DMS114 treated with DMSO at 0.1 percent for 48 hours (cell line): ENCODE measurements around the gene RNF168.
A peak's percentile ranks its signal among the peaks of the same experiment; 100 is the strongest.
"Not testable (repeated sequence)": the region's sequence is repeated elsewhere in the genome, so short reads cannot be mapped to it uniquely, and the experiment has no call there.

ENCODE experiments used
- DNase-seq: peaks from one replicate; lab custom pipeline; 2025; ENCODE audit not compliant: unreplicated experiment; lab: John Stamatoyannopoulos, UW

The RNF168 gene

GRCh38 chr3:196472286-196472685 is 31.3 kb downstream of the RNF168 start:
- no peak for DNase-seq

GRCh38 chr3:196471551-196471950 is 32.0 kb downstream of the RNF168 start:
- no peak for DNase-seq

GRCh38 chr3:196470182-196470581 is 33.4 kb downstream of the RNF168 start:
- not testable (repeated sequence) for DNase-seq

- no peak for DNase-seq
Measured at GRCh38 chr3:196463804-196464203, 39.8 kb downstream of the RNF168 start.

DNA sequence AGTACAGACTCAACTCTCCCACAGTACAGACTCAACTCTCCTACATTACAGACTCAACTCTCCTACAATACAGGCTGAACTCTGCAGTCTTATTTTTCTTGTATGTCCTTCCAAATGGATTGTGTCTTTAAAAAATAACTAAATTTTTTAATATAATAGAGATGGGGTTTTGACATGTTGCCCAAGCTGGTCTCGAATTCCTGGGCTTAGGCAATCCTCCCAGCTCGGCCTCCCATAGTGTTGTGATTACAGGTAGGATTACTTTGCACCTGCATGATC is 40.2 kb downstream of the RNF168 start:
- no peak for DNase-seq

DNA sequence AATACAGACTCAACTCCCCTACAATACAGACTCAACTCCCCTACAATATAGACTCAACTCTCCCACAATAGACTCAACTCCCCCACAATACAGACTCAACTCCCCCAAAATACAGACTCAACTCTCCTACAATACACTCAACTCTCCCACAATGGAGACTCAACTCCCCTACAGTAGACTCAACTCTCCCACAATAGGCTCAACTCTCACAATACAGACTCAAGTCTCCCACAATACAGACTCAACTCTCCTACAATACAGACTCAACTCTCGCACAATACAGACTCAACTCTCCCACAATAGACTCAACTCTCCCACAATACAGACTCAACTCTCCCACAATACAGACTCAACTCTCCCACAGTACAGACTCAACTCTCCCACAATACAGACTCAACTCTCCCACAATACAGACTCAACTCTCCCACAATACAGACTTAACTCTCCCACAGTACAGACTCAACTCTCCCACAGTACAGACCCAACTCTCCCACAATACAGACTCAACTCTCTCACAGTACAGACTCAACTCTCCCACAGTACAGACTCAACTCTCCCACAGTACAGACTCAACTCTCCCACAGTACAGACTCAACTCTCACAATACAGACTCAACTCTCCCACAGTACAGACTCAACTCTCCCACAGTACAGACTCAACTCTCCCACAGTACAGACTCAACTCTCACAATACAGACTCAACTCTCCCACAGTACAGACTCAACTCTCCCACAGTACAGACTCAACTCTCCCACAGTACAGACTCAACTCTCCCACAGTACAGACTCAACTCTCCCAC is 40.7 kb downstream of the RNF168 start:
- DNase-seq: not testable (repeated sequence)

DNA sequence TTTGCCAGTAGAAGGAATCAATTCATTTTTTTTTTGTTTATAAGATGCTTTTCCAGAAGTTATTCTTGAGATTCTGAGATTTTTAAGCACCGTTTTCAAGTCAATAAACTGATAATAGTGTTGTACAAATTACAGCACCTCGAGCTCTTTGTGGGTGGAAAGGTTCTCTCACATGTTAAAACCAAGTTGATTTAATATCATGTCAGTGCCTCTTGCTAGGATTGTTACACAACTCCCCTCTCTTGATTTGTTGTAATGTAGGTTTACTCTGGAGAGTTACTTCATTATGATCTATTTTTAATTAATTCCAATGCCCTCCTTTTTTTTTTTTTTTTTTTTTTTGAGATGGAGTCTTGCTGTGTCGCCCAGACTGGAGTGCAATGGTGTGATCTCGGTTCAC is 45.5 kb downstream of the RNF168 start:
- no peak for DNase-seq

DNA sequence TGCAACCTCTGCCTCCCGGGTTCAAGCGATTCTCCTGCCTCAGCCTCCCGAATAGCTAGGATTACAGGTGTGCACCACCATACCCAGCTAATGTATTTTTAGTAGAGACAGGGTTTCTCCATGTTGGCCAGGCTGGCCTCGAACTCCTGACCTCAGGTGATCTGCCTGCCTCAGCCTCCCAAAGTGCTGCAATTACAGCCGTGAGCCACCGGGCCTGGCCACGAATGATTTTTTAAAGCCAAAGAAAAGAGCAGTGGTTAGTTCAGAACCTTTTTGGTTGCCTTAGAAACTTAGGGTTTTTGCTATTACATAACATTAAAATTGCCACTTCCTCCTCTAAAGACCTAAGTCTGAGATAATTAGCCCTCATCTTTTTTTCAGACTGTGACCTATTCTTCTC is 46.1 kb downstream of the RNF168 start:
- not testable (repeated sequence) for DNase-seq

GRCh38 chr3:196454935-196455334 is 48.6 kb downstream of the RNF168 start:
- no peak for DNase-seq

GRCh38 chr3:196445391-196445790 is 58.2 kb downstream of the RNF168 start:
- not testable (repeated sequence) for DNase-seq

DNA sequence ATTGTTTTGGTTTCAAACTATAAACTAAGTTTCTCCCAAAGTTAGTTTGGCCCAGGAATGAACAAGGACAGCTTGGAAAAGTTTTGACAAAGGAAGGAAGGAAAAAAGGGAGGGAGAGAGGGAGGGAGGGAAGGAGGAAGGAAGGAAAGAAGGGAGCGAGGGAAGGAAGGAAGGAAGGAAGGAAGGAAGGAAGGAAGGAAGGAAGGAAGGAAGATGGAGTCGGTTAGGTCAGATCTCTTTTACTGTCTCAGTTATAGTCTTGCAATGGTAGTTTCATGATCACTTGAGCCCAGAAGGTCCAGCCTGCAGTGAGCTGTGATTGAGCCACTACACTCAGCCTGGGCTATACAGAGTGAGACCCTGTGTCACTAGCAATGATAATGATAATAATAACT is 59.1 kb downstream of the RNF168 start:
- no peak for DNase-seq

- no peak for DNase-seq
Measured at GRCh38 chr3:196440696-196441095, 62.9 kb downstream of the RNF168 start.

DNA sequence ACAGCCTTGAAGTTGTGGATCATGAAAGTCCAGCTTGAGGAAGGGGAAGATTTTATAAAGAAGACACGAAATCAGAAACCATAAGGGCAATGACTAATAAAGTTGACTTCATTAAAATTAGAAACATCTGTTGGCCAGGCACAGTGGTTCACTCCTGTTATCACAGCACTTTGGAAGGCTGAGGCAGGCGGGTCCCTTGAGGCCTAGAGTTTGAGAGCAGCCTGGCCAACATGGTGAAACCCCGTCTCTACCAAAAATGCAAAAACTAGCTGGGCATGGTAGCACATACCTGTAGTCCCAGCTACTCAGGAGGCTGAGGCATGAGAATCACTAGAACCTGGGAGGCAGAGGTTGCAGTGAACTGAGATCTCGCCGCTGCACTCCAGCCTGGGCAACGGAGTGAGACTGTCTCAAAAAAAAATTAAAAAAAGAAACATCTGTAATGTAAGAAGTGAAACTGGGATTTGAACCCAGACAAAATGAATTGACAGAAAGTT is 63.5 kb downstream of the RNF168 start:
- DNase-seq: no peak

GRCh38 chr3:196432137-196432879 is 71.3 kb downstream of the RNF168 start, which contains the start of gene UBXN7:
TSS of gene UBXN7 (minus strand) at chr3:196432427. CDS start at chr3:196432399, 28 bp downstream.
- DNase-seq: peak; percentile 89

GRCh38 chr3:196431181-196432136 is 72.1 kb downstream of the RNF168 start:
- peak; percentile 50 for DNase-seq

DNA sequence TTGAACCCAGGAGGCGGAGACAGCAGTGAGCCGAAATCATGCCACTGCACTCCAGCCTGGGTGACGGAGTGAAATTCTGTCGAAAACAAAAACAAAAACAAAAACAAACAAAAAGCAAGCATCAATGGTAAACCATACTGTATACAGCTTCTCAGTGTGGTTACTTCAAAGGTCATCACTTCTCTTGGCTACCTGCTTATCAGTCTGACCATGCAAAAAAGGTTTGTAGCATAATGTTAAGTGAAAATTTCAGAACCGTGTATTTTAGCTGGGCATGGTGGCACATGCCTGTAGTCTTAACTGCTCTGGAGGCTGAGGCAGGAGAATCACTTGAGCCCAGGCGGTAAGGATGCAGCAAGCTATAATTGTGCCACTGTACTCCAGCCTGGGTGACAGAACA is 75.5 kb downstream of the RNF168 start:
- DNase-seq: no peak

- DNase-seq: not testable (repeated sequence)
Measured at GRCh38 chr3:196424421-196424820, 79.1 kb downstream of the RNF168 start.

- DNase-seq: no peak
Measured at GRCh38 chr3:196423044-196423781, 80.4 kb downstream of the RNF168 start.

DNA sequence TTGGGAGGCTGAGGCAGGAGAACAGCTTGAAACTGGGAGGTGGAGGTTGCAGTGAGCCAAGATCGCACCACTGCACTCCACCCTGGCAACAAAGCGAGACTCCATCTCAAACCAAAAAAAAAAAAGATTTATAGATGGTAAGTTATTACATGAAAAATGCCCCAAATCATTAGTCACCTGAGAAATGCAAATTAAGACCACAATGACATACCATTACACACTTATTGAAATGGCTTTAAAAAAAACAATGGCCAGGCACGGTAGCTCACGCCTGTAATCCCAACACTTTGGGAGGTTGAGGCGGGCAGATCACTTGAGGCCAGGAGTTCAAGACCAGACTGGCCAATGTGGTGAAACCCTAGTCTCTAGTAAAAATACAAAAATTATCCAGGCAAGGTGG is 81.9 kb downstream of the RNF168 start:
- DNase-seq: not testable (repeated sequence)

- no peak for DNase-seq
Measured at GRCh38 chr3:196419386-196419785, 84.2 kb downstream of the RNF168 start.
